HG03442 (cell line): Measurements from ENCODE around the gene OXNAD1.

Source experiments
- ATAC-seq: cut with Tn5 transposase; IDR thresholded peaks from one replicate; pipeline ENCODE4 v1.9.1; 2021; ENCODE audit warnings: mild to moderate bottlenecking, moderate library complexity; ENCODE audit not compliant: unreplicated experiment

The OXNAD1 gene, protein sequence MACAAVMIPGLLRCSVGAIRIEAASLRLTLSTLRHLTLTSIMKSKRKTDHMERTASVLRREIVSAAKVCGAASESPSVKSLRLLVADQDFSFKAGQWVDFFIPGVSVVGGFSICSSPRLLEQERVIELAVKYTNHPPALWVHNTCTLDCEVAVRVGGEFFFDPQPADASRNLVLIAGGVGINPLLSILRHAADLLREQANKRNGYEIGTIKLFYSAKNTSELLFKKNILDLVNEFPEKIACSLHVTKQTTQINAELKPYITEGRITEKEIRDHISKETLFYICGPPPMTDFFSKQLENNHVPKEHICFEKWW

DNA sequence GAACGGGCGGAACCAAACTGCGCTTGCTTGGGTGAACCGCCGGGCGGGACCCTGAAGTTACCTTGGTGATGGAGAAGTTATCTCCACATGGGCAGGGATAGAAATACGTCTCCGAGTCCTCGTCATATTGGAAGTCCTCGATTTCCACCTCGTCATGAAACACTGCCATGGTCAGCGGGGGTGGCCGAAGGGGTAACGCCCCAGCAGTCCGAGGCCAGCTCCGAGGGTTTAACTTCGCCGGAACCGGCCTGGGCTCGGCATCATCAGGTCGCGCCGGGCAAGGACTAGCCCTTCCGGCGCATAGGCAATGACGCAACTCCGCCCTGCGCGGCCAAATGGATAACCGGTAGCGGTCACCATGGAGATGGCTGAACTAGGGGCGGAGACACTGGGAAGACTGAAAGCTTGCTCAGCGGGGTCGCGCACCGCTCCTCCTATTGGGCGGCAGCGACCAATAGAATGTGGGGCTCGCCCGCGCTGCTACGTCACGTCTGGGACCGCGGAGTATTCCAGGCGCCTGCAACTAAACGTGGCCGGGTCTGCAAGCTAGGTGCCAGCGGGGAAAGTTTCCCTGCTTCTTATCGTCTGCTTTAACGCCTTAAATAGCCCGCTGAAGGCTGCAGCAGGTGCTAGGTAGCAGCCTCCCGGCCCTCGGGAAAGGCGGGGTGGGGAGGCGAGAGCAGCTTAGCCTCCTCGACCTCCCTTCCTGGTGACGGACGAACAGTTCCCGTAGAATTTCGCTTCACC, at the start of gene OXNAD1, which contains the start of gene DPH3:
OXNAD1 (plus strand) TSS at position 505 of the 747 bp plus-strand sequence. CDS start 5,741 bp downstream, outside the sequence.
DPH3 (minus strand) TSS at position 236 of the 747 bp plus-strand sequence; CDS start at position 169, 67 bp downstream.
- ATAC-seq = peak; percentile 98

DNA sequence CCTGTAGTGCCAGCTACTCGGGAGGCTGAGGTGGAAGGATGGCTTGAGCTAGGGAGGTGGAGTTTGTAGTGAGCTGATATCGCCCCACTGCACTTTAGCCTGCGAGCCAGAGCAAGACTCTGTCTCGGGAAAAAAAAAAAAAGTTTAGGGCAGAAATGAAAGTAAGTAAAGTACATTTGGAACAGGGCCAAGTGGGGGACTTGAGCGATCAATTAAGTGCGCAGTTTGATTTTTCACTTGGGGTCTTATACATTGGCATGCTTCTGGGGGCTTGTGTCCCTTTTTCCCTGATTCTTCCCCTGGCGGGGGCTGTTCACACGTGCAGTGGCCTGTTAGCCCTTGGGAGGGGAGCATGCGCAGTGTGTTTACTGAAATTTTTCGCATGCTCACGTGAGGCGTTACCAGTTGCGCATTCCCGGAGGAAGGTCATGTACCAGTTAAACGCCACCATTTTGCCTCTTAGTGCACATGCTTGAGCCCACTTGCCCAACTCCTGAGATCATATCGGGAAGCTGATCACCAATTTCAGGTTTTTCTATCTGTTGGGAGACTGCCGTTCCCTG, 48.6 kb upstream of the OXNAD1 start:
- no peak for ATAC-seq

DNA sequence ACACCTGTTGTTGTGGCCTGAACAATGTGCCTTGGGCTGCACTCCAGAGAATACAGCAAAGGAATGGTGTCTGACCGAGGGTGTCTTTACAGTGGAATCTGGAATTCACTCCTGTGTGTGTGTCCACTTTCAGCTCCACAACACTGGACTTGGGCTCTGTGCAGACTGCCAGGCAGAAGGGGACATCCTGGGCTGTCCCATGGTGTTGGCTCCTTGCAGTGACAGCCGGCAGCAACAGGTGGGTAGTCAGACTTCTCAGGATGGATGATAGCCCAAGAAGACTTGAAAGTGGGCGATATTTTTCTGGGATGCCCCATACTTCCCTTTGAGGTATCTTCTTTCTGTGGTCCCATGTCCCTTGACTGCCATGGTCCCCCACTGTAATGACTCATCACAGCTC, 45.2 kb upstream of the OXNAD1 start:
- ATAC-seq = no peak

DNA sequence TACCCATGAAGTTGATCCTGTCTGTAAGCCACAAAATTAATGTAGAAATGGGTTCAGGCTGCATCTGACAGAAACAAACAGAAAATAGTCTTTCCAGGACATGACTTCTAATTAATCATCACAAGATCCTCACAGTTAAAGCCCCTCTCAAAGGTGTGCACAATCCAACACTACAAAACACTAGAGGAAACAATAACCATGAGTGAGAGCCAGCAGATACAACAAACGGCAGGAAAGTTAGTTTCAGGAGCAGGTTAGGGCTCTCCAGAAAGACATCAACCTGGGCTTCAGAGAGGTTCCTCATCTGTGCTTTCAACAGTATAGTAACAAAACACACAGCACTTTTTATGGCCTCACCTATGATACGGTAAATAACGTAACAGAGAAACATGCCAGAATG, 43.0 kb upstream of the OXNAD1 start:
- ATAC-seq = no peak

DNA sequence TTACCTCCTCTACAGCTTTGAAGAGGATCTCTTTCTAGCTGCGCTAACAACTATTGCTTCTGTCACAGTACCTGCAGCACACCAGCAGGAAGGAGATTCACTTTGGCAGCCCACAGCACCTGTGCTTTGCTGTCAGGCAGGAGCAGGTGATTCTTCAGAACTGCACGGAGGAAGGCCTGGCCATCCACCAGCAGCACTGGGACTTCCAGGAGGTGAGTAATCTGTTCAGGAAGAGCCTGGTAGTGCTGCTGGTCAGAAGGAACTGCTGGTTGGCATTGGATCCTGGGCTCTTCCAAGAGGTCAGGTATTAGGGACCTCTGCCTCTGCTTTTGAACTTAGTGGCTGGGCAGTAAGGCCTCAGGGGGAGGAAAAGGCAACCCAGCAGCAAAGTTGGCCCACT, 42.5 kb upstream of the OXNAD1 start:
- ATAC-seq = no peak

DNA sequence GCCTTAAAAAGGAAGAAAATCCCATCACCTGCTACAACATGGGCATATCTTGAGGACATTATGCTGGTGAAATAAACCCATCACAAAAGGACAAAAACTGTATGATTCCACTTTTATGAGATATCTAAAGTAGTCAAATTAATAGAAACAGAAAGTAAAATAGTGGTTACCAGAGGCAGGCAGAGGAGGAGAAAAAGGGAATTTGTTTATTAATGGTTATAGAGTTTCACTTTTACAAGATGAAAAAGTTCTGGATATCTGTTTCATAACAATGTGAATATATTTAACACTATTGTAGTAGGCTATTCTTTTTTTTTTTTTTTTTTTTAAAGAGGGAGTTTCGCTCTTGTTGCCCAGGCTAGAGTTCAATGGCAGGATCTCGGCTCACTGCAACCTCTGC, 40.7 kb upstream of the OXNAD1 start:
- no peak for ATAC-seq

DNA sequence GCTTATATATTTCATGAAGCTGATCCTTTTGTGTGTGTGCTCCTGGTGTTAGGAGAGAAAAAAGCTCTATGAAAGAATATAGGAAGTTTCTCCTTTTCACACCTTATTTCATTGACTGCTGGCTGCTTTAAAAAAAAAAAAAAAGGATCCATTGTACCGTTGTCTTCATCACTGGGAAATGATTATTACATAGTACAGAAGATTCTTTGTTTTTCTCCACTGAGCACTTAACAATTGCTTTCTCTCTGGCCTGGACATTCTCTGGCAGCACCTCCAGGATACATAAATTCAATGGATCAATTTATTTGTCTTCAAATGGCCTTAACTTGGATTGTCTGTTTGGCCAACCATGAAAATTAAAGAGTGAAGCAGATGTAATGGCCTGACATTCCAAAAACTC, 37.4 kb upstream of the OXNAD1 start:
- no peak for ATAC-seq

DNA sequence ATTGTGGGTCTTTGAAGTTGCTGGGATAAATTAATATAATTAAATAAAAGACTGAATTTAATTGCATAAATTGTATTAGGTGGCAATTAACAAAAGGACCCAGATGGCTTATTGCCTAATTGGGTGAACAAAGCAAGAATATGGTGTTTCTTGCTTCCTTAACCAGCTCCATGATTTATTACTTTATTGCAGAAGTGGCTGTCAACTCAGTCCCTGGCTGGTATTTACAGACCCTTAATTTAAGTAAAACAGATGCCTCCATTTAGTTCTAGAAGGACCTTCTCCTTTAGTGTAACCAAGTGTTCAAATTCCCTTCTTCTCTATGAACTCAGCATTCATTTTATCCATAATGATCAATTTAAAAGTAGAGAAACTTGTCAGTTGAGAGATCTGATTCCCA, 35.3 kb upstream of the OXNAD1 start:
- no peak for ATAC-seq

DNA sequence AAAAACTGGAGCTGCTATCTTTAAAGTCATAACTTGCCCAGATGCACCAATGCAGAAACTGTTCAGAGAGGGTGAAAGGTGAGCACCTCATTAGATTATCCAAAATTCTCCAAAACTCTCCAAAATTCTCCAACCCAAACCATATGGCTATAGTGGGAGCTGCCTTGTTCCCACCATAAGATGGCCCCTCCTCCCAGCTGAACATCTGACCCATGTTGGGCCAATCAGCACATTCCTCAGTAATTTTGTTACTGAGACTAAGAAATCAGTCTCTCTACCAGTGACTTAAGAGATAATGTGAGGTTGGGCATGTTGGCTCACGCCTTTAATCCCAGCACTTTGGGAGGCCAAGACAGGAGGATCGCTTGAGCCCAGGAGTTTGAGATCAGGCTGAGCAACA, 33.0 kb upstream of the OXNAD1 start:
- ATAC-seq = no peak

DNA sequence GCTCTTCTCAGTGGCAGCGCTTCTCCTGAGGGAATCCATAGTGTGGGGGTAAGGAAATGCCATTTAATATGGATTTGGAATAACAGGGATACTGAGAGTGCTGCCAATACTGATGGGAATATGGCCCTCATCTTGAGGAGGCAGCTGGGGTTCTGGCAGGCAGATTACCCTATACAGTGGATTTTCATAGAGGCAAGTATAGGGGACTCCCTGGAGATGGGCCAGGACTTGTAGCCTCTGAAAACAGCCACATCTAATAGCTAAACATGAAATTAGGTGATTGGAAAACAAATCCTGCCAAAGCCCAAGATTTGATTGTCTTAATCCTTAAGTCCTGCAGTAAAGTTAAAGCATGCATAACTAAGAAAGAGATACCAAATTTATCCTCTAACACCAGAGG, 31.2 kb upstream of the OXNAD1 start:
- ATAC-seq = no peak

DNA sequence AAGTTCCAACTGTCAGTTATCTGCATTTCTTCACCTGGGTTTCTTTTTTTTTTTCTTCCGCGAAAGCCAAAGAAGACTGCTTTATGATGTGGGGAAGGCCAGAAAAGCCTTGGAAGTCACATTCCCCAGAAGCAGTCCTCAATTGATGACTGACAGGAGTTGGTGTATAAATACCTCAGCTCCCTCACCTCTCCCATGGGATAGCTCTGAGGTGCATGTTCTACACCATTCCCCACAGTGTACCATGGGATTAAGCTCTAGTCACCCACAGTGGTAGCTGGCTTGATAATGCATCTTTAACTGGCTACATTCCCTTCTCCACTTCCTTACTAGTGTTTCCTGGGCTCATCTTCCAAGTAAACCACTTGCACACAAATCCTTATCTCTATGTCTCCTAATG, 30.7 kb upstream of the OXNAD1 start:
- no peak for ATAC-seq

DNA sequence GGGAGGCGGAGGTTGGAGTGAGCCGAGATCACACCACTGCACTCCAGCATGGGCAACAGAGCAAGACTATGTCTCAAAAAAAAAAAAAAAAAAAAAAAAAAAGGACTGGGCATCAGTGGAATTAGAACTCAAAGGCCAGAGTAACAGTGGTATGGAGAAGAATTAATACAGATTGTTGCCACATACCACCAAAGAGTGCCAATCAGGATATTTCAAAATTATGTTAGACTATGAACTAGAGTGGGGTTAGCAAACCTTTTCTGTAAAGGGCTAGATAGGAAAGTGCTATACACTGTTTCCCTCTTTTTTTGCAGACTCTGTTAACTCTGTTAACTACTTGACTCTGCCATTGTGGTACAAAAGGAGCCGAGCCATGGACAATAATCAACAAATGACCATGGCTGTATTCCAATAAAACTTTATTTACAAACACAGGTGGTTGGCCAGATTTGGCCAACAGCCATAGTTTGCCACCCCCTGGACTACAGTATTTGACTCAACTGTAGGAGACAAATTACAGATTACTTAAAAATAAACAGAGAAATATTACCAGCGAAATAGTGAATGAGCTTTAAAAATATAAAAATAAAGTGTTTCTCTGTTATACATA, 28.9 kb upstream of the OXNAD1 start:
- ATAC-seq = no peak

DNA sequence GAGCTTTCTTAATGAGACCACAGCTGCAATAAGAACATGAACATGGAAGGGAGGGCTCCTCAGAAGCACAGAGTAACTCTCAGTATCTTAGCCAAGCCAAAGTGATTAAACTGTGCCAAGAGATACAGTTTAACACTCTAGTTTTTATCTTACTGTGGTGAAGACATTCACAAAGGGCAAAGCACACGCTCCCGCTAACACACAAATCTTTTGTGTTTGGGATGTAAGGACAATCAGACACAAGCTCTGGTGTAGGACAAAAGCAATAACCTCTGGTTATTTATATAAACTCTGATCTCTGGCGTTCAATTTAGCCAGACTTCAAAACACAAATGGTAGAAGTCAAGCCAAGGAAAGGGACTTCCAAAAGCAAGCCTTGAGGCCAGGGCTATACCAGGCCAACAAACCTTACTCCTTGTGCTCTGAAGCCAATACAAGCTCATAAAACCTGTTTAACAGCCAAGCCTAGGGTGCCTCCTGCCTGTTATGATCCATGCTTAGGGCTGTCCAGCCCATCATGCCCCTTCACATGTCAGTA, 28.1 kb upstream of the OXNAD1 start:
- ATAC-seq = no peak

DNA sequence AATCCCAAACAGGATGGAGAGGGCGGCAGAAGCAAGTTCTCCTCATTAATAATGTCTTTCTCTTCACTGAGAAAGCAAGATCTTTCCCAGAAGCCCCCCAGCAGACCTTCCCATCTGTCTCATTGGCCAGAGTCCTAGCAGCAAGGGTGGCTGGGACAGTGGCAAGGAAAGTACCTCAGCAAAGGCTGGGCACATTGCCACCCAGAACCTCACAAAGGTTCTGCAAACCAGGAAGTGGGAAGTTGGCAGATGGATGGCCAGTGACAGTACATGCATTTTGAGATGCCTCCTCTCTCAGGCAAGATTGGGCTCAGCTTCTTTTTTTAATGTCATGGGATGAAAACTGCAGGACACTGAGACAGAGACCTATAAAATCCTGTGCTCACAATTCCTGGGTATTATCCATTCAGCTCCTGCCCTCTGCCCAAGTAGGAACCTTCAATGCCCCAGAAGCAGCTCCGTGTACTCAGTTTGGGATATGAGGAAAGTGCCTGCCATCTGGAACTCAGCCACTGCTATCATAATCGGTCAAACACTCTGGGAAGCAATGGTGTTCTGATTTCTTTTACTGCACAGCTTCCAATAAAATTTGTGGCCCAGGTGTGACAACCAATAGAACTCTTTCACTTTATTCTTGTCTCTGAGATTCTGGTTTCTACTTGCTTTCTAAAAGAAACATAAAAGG, 25.8 kb upstream of the OXNAD1 start:
- ATAC-seq = no peak

DNA sequence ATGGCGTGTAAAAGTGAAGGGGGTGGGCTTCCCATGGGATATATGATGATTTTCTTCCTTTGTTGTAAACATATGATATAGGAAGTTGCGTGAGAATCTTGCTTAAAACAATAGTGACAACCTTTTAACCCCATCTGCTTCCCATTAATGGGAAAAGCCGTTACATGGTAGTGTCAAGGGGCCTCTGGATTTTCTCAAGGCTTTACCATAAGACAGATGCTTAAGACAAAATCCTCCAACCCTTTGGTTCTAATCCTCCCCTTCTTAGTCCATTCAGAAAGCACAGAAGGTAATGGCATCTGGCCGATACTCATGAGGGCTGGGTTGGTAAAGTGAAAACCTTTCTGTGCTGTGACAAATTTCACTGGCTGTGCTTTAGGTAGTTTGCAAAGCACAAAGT, 25.2 kb upstream of the OXNAD1 start:
- no peak for ATAC-seq

DNA sequence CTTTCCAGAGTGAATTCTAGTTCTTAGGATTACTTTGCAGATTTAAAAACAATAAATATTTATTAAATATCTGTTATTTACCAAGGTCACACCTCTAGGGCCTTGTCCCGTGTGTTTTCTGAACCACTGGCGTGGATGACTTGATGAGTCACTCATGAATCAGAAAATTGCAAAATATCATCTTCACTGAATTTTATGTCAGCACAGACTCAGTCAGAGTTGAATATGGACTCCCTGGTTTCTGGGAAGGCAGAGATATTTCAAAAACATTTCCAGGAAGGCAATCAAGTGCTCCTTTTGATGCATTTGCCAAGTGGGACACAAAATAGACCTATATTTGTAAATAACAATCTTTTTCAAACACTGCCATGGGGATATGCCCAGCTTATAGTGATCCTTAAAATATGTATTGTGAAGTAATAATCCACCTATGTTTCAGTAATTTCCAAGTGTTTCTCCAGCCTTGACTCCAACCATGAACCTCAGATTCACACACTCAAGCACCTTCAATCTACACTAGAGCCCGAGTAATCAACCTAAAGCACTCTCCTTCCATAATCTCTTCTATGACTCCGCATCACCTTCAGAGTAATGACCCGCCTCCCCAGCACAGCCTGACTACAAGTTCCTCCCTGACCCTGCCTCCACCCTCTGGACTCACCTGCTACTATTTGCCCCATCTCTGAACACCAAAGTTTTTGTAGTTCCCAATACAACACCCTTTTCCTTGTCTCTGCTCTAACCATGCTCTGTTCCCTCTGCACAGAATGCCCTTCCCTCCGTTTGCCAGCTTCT, 24.6 kb upstream of the OXNAD1 start:
- ATAC-seq = no peak

DNA sequence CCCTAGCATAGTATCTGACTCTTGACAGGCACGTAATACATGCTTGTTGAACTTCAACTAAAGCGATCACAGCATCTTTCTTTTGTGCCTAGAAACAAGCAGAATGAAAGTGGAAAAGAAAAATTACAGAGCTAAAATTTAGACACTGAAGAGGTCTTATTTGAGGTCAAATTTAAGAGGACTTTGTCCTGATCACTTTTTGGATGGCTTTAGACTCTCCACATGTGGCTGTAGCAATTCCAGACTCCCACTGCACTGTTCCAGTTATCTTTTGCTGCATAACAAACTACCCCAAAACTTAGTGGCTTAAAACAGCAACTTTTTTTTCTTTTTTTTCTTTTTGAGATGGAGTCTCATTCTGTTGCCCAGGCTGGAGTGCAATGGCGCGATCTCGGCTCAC, 23.8 kb upstream of the OXNAD1 start:
- ATAC-seq = no peak

DNA sequence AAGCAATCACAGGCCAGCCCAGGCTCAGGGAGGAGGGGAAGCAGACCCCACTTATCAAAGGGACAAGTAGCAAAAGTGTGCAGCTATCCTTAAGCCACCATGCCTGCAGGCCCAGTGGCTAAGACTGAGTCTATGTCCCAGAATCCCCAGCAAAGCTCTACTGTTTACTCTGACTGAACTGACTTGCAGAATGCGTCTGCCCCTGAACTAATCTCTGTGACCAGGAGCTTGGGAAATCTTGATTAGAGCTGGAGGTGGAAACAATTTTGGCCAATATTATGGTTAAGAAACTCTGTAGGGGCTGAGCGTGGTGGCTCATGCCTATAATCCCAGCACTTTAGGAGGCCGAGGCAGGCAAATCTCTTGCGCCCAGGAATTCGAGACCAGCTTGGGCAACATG, 22.8 kb upstream of the OXNAD1 start:
- no peak for ATAC-seq

DNA sequence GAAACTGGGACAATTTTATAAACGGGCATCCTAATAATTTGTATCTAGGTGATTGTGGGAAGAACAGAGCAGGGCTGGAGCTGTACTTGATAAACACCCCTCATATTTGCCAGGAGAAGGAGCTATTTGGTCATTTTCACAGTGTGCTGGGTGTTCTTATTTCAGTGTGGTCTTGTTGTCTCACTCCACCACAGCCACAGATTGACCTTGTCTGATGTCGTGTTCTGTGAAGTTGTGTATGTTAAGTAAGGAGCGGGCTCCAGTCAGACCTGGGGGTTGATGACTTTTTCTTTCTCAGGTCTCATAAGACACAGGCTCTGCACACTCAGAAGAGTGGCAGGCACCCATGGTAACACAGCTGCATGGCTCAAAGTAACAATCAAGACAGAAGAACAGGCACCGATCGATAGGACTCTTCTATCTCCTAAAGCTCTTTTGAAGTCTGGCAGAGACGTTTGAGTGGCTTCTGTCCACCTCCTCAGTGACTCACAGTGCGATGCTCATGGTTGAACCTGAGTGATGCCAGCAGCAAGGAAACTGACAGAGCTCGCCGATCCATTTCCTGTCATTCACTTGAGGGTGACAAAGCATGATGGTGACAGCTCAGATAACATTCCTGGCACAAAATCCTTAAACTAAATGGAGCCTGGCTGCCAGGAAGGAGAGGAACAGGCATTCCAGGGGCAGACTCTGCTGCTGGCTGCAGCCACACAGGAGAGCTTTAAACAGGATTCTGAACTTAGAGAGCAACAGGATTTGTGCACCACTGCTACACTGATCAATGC, 21.1 kb upstream of the OXNAD1 start:
- no peak for ATAC-seq
